Stimulated activated CD8-positive, alpha-beta memory T cell treated with anti-CD3 and anti-CD28 coated beads, Interleukin-4, amount 100 ng/mL, for 4 hours (primary cell): ENCODE measurements around the gene SENP3.

Source experiments
- DNase-seq, 2 donors: peaks; one replicate each; pipeline ENCODE4 v3.0.0-alpha.2; 2020; ENCODE audit warnings: low read depth in 2 of 2, low spot score in 1 of 2

Gene SENP3

GRCh38 chr17:7561589-7562207 lies at the start of gene SENP3:
Gene SENP3 (plus strand): TSS chr17:7561919. CDS start chr17:7563077, 1,158 bp downstream.
- DNase-seq: peak; percentile 68 to 83

- no peak for DNase-seq
Measured at GRCh38 chr17:7512105-7512504, 49.6 kb upstream of the SENP3 start.

- DNase-seq: no peak
Measured at GRCh38 chr17:7512824-7513540, 48.7 kb upstream of the SENP3 start.

- DNase-seq: no peak
Measured at GRCh38 chr17:7513850-7514419, 47.8 kb upstream of the SENP3 start.

GRCh38 chr17:7515911-7516610 lies 45.7 kb upstream of the SENP3 start:
- no peak for DNase-seq

- DNase-seq: no peak
Measured at GRCh38 chr17:7523033-7523432, 38.7 kb upstream of the SENP3 start.

- no peak for DNase-seq
Measured at GRCh38 chr17:7528842-7529241, 32.9 kb upstream of the SENP3 start.

GRCh38 chr17:7530023-7530900 lies 31.5 kb upstream of the SENP3 start:
- DNase-seq: no peak

- no peak for DNase-seq
Measured at GRCh38 chr17:7538050-7538449, 23.7 kb upstream of the SENP3 start.

- DNase-seq: no peak
Measured at GRCh38 chr17:7538891-7539545, 22.7 kb upstream of the SENP3 start.

- DNase-seq: no peak
Measured at GRCh38 chr17:7541074-7541621, 20.6 kb upstream of the SENP3 start.

GRCh38 chr17:7544911-7545310 lies 16.8 kb upstream of the SENP3 start:
- no peak for DNase-seq

- DNase-seq: peak in 1 of 2 donors; percentile 35
Measured at GRCh38 chr17:7548585-7549400, 12.9 kb upstream of the SENP3 start, which contains the start of gene TNFSF12. Gene TNFSF12 (plus strand): TSS chr17:7549058. CDS start chr17:7549154, 96 bp downstream.

- no peak for DNase-seq
Measured at GRCh38 chr17:7549401-7550055, 12.2 kb upstream of the SENP3 start.

- DNase-seq: no peak
Measured at GRCh38 chr17:7550344-7550743, 11.4 kb upstream of the SENP3 start.

- no peak for DNase-seq
Measured at GRCh38 chr17:7551396-7551795, 10.3 kb upstream of the SENP3 start.

- DNase-seq: no peak
Measured at GRCh38 chr17:7552621-7553051, 9.1 kb upstream of the SENP3 start.

GRCh38 chr17:7553356-7553755 lies 8.4 kb upstream of the SENP3 start:
- no peak for DNase-seq
